GM12878 (cell line): Measurements from ENCODE around the gene HSFX2.
"Not testable (repeated sequence)": the region's sequence is repeated elsewhere in the genome, so short reads cannot be mapped to it uniquely, and the experiment has no call there.

ENCODE experiments used
- CBX3 ChIP-seq: fragments of 200-600 bp; sonication (generic); IDR thresholded peaks from 2 replicates; pipeline ENCODE4 v1.6.1; 2016; ENCODE audit warnings: low read depth, borderline replicate concordance
- CTCF ChIP-seq, 3 experiments: IDR thresholded peaks in 2 of 3; conservative IDR thresholded peaks in 1 of 3; 2 replicates each; pipeline ENCODE4 v1.5.1; 2011; ENCODE audit warnings: low read depth in 3 of 3, low read length in 3 of 3, mild to moderate bottlenecking in 3 of 3, control low read depth in 2 of 3, moderate library complexity in 2 of 3, inconsistent platforms in 1 of 3, mixed read lengths in 1 of 3; ENCODE audit not compliant: control insufficient read depth in 2 of 3, insufficient read depth in 1 of 3; ENCODE audit errors: extremely low read depth in 1 of 3
- ESRRA ChIP-seq: IDR thresholded peaks from 2 replicates; pipeline ENCODE4 v1.6.1; 2012; ENCODE audit warnings: mild to moderate bottlenecking, low read length, improper control_type of control experiment
- GABPA ChIP-seq: IDR thresholded peaks from 2 replicates; pipeline ENCODE4 v1.6.1; 2014; ENCODE audit warnings: antibody characterized with exemption, low read depth, mild to moderate bottlenecking, inconsistent platforms
- MXI1 ChIP-seq: fragments of 150-350 bp; IDR thresholded peaks from 2 replicates; pipeline ENCODE4 v1.6.1; 2011; ENCODE audit warnings: low read depth, mild to moderate bottlenecking, inconsistent platforms, low read length, improper control_type of control experiment
- RAD21 ChIP-seq: IDR thresholded peaks from 2 replicates; pipeline ENCODE4 v1.6.1; 2011; ENCODE audit warnings: mild to moderate bottlenecking, low read depth, low read length, moderate library complexity; ENCODE audit not compliant: insufficient read depth
- REST ChIP-seq: IDR thresholded peaks from 2 replicates; pipeline ENCODE4 v1.6.1; 2012; ENCODE audit warnings: mild to moderate bottlenecking, low read depth, low read length
- SMC3 ChIP-seq: IDR thresholded peaks from 2 replicates; pipeline ENCODE4 v1.6.1; 2011; ENCODE audit warnings: low read length, improper control_type of control experiment, borderline replicate concordance

- not testable (repeated sequence) for TF ChIP-seq MXI1; CTCF (IDR thresholded peaks at IDR 0.05 in 2 of 3, conservative IDR thresholded peaks at IDR 0.05 in 1 of 3; ENCODE audit: control insufficient read depth in 2 of 3, extremely low read depth in 1 of 3, insufficient read depth in 1 of 3, low read depth in 3 of 3, low read length in 3 of 3); REST; RAD21; CBX3; ESRRA; GABPA; SMC3
Measured at GRCh38 chrX:149619662-149620061, 24.5 kb upstream of the HSFX2 start.
